Immature natural killer cell (primary cell): Measurements from ENCODE around the gene ADAM12. TPM values are rescaled to one million over a fixed set of nuclear protein-coding genes. Genes with fewer than 3 reads are reported as not detected.
"Not testable (repeated sequence)": the region's sequence is repeated elsewhere in the genome, so short reads cannot be mapped to it uniquely, and the experiment has no call there.

ENCODE experiments used
- DNase-seq, 3 donors: peaks; one replicate each; pipeline ENCODE4 v3.0.0; 2022; ENCODE audit warnings: mixed read lengths in 1 of 3
- H3K27ac Mint-ChIP-seq, 6 donors: one replicate each; pipeline ENCODE4 v1.8.0; 2020; ENCODE audit warnings: mixed read lengths in 6 of 6, mild to moderate bottlenecking in 5 of 6, inconsistent platforms in 4 of 6, moderate library complexity in 3 of 6
- H3K27me3 Mint-ChIP-seq, 3 donors: one replicate each; pipeline ENCODE4 v1.8.0; 2020 to 2021; ENCODE audit warnings: low read depth in 3 of 3, mild to moderate bottlenecking in 3 of 3, mixed read lengths in 3 of 3, moderate library complexity in 3 of 3, inconsistent platforms in 1 of 3
- H3K36me3 Mint-ChIP-seq, 3 donors: one replicate each; pipeline ENCODE4 v1.8.0; 2020; ENCODE audit warnings: mixed read lengths in 3 of 3, inconsistent platforms in 2 of 3, mild to moderate bottlenecking in 2 of 3
- H3K4me1 Mint-ChIP-seq, 2 donors: one replicate each; pipeline ENCODE4 v1.8.0; 2020; ENCODE audit warnings: inconsistent platforms in 2 of 2, mild to moderate bottlenecking in 2 of 2, mixed read lengths in 2 of 2, moderate library complexity in 1 of 2
- H3K4me3 Mint-ChIP-seq, 5 donors: one replicate each; pipeline ENCODE4 v1.8.0; 2020; ENCODE audit warnings: mild to moderate bottlenecking in 5 of 5, mixed read lengths in 5 of 5, inconsistent platforms in 3 of 5, moderate library complexity in 3 of 5
- H3K9me3 Mint-ChIP-seq, 6 donors: one replicate each; pipeline ENCODE4 v1.8.0; 2020; ENCODE audit warnings: mild to moderate bottlenecking in 6 of 6, mixed read lengths in 6 of 6, inconsistent platforms in 4 of 6, moderate library complexity in 3 of 6
- polyA plus RNA-seq, 3 donors: library from polyadenylated mRNA; unstranded; fragments of 300-500 nt; fragmentation: Illumina TruSeq; gene quantifications; one replicate each; pipeline ENCODE4 v1.2.3, GENCODE V29; 2021

Gene ADAM12
- polyA plus RNA-seq, 3 donors from 2014 or later, result 0.07 to 0.11 TPM; not detected in 1

- not testable (repeated sequence) for DNase-seq
These were observed 44.8 kb downstream of the ADAM12 start for GRCh38 chr10:126343496-126343895.

GRCh38 chr10:126342680-126343079 lies 45.6 kb downstream of the ADAM12 start:
- peaks cover 6 to 12% (median 9%) of the 10 kb centered on the region in 3 donors for H3K27me3 Mint-ChIP-seq
- H3K4me1 Mint-ChIP-seq, result no peaks in the 10 kb centered on the region
- no peaks in the 10 kb centered on the region for H3K36me3 Mint-ChIP-seq
- DNase-seq, result no peak
- no peak overlapping the region for H3K4me3 Mint-ChIP-seq
- H3K27ac Mint-ChIP-seq, result no peak overlapping the region
- peaks cover 0 to 5% (median 3%) of the 10 kb centered on the region in 6 donors for H3K9me3 Mint-ChIP-seq

More at GRCh38 chr10:126343496-126343895, 44.8 kb downstream of the ADAM12 start:
- peaks cover 6 to 11% (median 9%) of the 10 kb centered on the region in 3 donors for H3K27me3 Mint-ChIP-seq
- H3K36me3 Mint-ChIP-seq, H3K4me3 Mint-ChIP-seq, H3K4me1 Mint-ChIP-seq, H3K27ac Mint-ChIP-seq, H3K9me3 Mint-ChIP-seq: not testable (repeated sequence)

DNA sequence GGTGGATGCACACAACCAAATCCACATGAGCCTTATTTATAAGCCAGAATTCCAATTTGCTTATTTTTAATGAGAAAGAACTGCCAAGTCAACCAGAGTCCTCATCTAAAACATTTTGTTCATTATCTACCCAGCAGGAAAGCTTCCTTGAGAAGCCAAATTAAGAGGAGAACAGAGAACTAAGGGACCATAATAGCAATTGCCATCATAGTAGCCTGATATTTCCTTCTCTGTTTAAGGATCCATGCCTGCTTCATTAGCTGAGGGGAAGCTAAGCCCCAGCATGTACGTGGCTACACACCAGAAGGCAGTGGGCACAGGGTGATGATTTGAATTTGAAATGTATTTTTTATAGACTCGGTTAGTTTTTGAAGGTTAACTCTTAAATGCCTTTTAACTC lies 46.8 kb downstream of the ADAM12 start:
- peaks cover 0 to 5% (median 3%) of the 10 kb centered on the region in 6 donors for H3K9me3 Mint-ChIP-seq
- peaks cover 4 to 9% (median 7%) of the 10 kb centered on the region in 3 donors for H3K27me3 Mint-ChIP-seq
- no peak overlapping the region for H3K27ac Mint-ChIP-seq
- no peak for DNase-seq
- no peaks in the 10 kb centered on the region for H3K36me3 Mint-ChIP-seq
- H3K4me1 Mint-ChIP-seq, result no peaks in the 10 kb centered on the region
- H3K4me3 Mint-ChIP-seq, result no peak overlapping the region

DNA sequence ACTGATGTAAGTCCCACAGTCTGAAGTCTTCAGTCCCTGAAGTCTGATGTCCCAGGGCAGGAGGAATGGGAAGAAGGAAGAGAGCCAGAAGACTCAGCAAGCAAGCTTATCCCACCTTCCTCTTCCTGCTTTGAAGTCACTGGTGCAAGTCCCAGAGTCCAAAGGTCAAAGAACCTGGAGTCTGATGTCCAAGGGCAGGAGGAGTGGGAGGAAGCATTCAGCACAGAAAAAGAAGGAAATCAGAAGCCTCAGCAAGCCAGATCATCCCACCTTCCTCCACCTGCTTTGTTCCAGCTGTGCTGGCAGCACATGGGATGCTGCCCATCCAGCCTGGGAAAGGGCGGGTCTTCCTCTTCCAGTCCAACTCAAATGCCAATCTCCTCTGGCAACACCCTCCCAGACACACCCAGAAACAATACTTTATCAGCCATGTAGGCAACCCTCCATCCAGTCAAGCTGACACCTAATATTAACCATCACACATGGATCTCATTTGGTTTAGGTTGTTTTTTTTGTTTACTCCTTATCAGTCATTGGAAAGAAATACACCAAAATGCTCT lies 50.9 kb downstream of the ADAM12 start:
- Mint-ChIP-seq H3K27ac (no peak overlapping the region), H3K9me3 (peaks cover 0 to 5% (median 0%) of the 10 kb centered on the region in 6 donors), H3K27me3 (peaks cover 4 to 7% (median 7%) of the 10 kb centered on the region in 3 donors), H3K36me3 (no peaks in the 10 kb centered on the region), H3K4me1 (no peaks in the 10 kb centered on the region), H3K4me3 (no peak overlapping the region)
- DNase-seq, result no peak

GRCh38 chr10:126336801-126337200 lies 51.5 kb downstream of the ADAM12 start:
- Mint-ChIP-seq H3K27me3 (peaks cover 4 to 7% (median 7%) of the 10 kb centered on the region in 3 donors), H3K36me3 (no peaks in the 10 kb centered on the region), H3K4me3 (no peak overlapping the region), H3K27ac (no peak overlapping the region), H3K4me1 (no peaks in the 10 kb centered on the region), H3K9me3 (peaks cover 0 to 5% (median 0%) of the 10 kb centered on the region in 6 donors)
- no peak for DNase-seq

GRCh38 chr10:126334272-126334671 lies 54.0 kb downstream of the ADAM12 start:
- Mint-ChIP-seq H3K27me3 (peaks cover 4 to 6% (median 4%) of the 10 kb centered on the region in 3 donors), H3K4me3 (no peak overlapping the region), H3K4me1 (no peaks in the 10 kb centered on the region), H3K36me3 (no peaks in the 10 kb centered on the region), H3K27ac (no peak overlapping the region), H3K9me3 (peaks cover 0 to 3% (median 0%) of the 10 kb centered on the region in 6 donors)
- no peak for DNase-seq

DNA sequence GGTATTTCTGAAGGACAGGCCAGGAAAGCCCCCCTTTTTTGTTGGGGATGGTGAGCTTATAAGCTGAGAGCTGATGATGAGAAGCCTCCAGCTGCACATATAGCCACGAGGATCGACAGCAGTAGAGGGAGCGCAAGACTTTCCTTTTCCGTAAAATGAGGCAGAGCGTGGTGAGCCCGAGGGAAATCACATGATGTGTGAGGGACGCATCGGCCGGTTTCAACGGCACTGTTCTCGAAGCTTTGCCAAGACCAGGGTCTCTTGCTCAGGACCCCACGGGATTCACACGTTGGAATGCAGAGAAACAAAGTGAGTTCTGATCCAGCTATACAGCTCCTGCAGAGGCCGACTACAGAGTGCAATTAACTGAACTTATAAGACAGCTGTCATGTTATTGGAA lies 55.7 kb downstream of the ADAM12 start:
- no peak overlapping the region for H3K4me3 Mint-ChIP-seq
- no peaks in the 10 kb centered on the region for H3K36me3 Mint-ChIP-seq
- DNase-seq, result no peak
- H3K9me3 Mint-ChIP-seq, result peaks cover 0 to 2% (median 0%) of the 10 kb centered on the region in 6 donors
- H3K4me1 Mint-ChIP-seq, result no peaks in the 10 kb centered on the region
- H3K27ac Mint-ChIP-seq, result no peak overlapping the region
- peaks cover 4% of the 10 kb centered on the region in 3 donors for H3K27me3 Mint-ChIP-seq

GRCh38 chr10:126331101-126331500 lies 57.2 kb downstream of the ADAM12 start:
- H3K4me3 Mint-ChIP-seq, result no peak overlapping the region
- H3K9me3 Mint-ChIP-seq, result peaks cover 0 to 2% (median 0%) of the 10 kb centered on the region in 6 donors
- no peaks in the 10 kb centered on the region for H3K36me3 Mint-ChIP-seq
- peaks cover 2 to 4% (median 4%) of the 10 kb centered on the region in 3 donors for H3K27me3 Mint-ChIP-seq
- H3K4me1 Mint-ChIP-seq, result no peaks in the 10 kb centered on the region
- H3K27ac Mint-ChIP-seq, result no peak overlapping the region
- no peak for DNase-seq

DNA sequence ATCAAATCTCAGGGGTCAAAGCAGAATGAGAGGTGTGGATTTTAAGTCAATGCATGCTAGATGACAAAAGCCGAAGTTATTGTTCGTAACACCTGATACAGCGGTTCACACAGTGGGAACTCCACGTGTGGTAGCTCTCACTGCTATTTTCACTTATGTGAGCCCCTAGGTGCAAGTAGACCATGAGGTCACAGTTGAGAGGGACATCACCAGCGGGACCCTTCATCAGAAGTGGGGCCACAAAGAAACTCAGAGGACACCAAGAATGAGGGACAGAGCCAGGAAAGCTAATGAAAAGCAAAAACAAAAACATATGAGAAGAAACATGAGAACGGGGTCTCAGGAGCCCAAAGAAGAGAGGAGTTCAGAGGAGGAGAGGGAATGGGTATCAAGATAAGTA lies 63.5 kb downstream of the ADAM12 start:
- H3K4me1 Mint-ChIP-seq, result no peaks in the 10 kb centered on the region

DNA sequence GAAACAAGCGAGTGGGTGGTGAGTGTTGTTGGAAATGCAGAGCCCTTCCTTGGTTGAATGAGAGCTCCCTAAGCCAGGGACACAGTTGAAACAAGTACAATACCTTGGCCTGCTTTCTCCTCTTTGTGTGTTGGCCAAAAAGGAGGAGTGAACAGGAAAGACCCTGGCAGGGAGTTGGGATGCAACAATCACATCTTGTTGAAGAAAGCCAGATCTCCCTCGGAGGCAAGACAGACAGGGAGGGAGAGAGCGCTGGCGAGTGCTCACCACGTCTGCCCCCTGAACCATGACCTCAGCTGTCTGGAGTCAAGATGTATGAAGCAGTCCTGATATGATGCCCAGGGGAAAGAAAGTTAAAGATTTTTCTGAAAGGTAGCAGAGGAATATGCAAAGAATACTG lies 66.8 kb downstream of the ADAM12 start:
- H3K4me1 Mint-ChIP-seq, result no peaks in the 10 kb centered on the region
- H3K36me3 Mint-ChIP-seq, result no peaks in the 10 kb centered on the region
- DNase-seq, result no peak
- no peak overlapping the region for H3K4me3 Mint-ChIP-seq
- peaks cover 0 to 3% (median 0%) of the 10 kb centered on the region in 6 donors for H3K9me3 Mint-ChIP-seq
- H3K27me3 Mint-ChIP-seq, result peaks cover 0 to 2% (median 0%) of the 10 kb centered on the region in 3 donors
- no peak overlapping the region for H3K27ac Mint-ChIP-seq

More for the DNA sequence above, 63.5 kb downstream of the ADAM12 start:
- no peak overlapping the region for H3K4me3 Mint-ChIP-seq
- H3K36me3 Mint-ChIP-seq, result no peaks in the 10 kb centered on the region
- no peak overlapping the region for H3K27ac Mint-ChIP-seq
- peaks cover 0 to 2% (median 0%) of the 10 kb centered on the region in 3 donors for H3K27me3 Mint-ChIP-seq
- DNase-seq, result no peak
- peaks cover 0 to 3% (median 0%) of the 10 kb centered on the region in 6 donors for H3K9me3 Mint-ChIP-seq

DNA sequence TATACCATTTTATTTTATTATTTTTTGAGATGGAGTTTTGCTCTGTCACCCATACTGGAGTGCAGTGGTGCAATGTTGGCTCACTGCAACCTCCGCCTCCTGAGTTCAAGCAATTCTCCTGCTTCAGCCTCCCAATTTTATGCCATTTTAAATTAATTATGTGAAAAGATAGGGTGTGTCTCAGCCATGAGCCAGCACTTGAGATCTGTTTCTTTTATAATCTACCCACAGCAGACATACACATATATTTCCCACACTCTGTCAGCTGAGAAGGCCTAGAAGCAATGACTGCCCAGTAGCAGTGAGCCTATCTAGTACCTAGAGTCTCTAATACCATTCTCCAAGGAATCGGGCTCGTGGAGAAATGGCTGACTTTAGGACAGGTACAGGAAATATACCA lies 70.5 kb downstream of the ADAM12 start:
- Mint-ChIP-seq H3K9me3 (no peaks in the 10 kb centered on the region), H3K27me3 (peaks cover 0 to 2% (median 0%) of the 10 kb centered on the region in 3 donors), H3K4me3 (no peak overlapping the region), H3K4me1 (no peaks in the 10 kb centered on the region), H3K36me3 (no peaks in the 10 kb centered on the region), H3K27ac (no peak overlapping the region)
- no peak for DNase-seq

DNA sequence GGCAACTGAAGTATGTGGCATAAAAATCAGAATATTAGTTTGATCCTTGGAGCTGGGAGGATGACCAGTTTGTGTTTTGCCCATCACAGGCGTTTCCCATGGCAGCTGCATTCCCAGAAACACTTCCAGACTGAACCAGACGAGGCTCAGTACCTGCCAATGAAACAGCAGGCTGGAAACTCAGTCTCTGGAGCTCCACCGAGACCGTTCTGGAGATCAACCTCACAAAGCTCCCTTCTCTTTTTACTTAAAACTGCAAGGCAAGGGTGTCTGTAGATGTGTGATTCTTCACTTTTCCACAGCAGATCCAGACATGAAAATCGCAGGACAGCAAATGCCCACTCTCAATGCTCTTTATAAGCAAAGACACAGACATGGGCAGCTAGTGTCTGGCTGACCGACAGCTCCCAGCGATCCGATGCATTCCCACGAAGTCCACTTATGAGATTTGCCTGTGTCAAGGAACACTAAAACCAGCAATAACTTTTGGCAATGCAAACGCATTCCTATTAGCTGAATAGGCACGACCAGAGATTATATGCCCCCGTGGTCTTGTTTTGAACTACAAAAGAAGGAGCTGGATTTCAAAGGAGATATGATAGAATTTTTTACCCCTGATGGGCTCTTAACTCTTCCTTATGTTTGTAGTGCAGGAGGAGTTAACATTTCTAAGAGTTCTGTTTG lies 72.6 kb downstream of the ADAM12 start:
- Mint-ChIP-seq H3K27me3 (peaks cover 0 to 4% (median 2%) of the 10 kb centered on the region in 3 donors), H3K9me3 (no peaks in the 10 kb centered on the region), H3K4me3 (no peak overlapping the region), H3K27ac (no peak overlapping the region), H3K4me1 (no peaks in the 10 kb centered on the region), H3K36me3 (no peaks in the 10 kb centered on the region)
- DNase-seq, result no peak

GRCh38 chr10:126314863-126315493 lies 73.3 kb downstream of the ADAM12 start:
- Mint-ChIP-seq H3K36me3 (no peaks in the 10 kb centered on the region), H3K4me3 (no peak overlapping the region), H3K27ac (no peak overlapping the region), H3K4me1 (no peaks in the 10 kb centered on the region), H3K9me3 (peaks cover 0 to 2% (median 0%) of the 10 kb centered on the region in 6 donors), H3K27me3 (peaks cover 0 to 2% (median 2%) of the 10 kb centered on the region in 3 donors)
- no peak for DNase-seq

DNA sequence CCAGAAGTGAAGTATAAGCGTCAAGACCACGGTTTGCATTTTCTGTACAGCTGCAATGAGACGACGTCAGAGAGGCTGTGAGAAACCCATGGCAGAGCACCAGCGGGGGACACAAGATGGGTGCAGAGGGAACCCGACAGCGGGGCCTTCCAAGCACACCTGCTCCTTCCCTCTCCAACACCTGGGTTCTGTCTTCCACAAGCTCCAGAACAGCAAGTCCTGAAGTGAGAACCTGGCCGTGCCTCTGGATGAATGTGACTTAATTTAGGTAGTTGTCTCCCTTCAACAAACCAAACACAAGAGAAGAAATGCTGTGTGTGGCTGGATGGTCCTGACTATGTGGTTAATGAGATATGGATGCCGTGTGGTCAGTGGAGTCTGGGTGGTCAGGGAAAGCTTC lies 76.1 kb downstream of the ADAM12 start:
- Mint-ChIP-seq H3K36me3 (no peaks in the 10 kb centered on the region), H3K27ac (no peak overlapping the region), H3K4me3 (no peak overlapping the region), H3K9me3 (peaks cover 0 to 2% (median 0%) of the 10 kb centered on the region in 6 donors), H3K4me1 (no peaks in the 10 kb centered on the region), H3K27me3 (peaks cover 0 to 6% (median 2%) of the 10 kb centered on the region in 3 donors)
- DNase-seq, result no peak
